ENCODE data around the gene PLCB4. TPM values are rescaled to one million over a fixed set of nuclear protein-coding genes. Genes with fewer than 3 reads are reported as not detected.

PLCB4 gene
- total RNA-seq, 4 donors from 2014 or later, result 17.4 to 264 (median 28.1) TPM

DNA sequence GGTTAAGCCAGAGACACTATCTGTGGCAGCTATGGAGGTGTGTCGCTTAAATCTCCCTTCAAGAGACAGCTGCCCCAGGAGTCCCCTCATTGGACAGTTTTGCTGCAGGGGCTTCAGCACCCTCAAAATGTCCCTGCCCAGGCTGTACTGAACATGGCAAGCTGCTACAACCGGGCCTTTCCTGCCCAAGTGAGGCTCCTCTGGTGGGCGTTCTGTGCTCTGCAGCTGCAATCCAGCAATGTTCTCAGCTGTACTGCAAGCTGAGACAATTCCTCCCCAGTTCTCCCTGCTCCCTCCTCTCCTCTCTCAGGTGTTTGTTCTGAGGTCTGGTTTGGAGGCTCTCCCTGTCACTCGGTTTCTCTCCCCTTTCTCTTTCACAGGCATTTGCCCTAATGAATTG is 254.7 kb downstream of the PLCB4 start:
- no peak for DNase-seq
- no peak for TF ChIP-seq POLR2A (IDR thresholded peaks at IDR 0.05)
- TF ChIP-seq, protein P1, sequence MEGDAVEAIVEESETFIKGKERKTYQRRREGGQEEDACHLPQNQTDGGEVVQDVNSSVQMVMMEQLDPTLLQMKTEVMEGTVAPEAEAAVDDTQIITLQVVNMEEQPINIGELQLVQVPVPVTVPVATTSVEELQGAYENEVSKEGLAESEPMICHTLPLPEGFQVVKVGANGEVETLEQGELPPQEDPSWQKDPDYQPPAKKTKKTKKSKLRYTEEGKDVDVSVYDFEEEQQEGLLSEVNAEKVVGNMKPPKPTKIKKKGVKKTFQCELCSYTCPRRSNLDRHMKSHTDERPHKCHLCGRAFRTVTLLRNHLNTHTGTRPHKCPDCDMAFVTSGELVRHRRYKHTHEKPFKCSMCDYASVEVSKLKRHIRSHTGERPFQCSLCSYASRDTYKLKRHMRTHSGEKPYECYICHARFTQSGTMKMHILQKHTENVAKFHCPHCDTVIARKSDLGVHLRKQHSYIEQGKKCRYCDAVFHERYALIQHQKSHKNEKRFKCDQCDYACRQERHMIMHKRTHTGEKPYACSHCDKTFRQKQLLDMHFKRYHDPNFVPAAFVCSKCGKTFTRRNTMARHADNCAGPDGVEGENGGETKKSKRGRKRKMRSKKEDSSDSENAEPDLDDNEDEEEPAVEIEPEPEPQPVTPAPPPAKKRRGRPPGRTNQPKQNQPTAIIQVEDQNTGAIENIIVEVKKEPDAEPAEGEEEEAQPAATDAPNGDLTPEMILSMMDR (IDR thresholded peaks at IDR 0.05), result no peak
- no peaks in the 10 kb centered on the region for H3K27me3 ChIP-seq
- H3K9me3 ChIP-seq, result no peaks in the 10 kb centered on the region
- H3K27ac ChIP-seq, result no peak overlapping the region
- H3K4me1 ChIP-seq, result no peaks in the 10 kb centered on the region
- H3K4me3 ChIP-seq, result no peak overlapping the region
- no peaks in the 10 kb centered on the region for H3K36me3 ChIP-seq
- intact Hi-C loops (cut with DNase I; ENCODE audit: low total_unique reads), result no loop called here

DNA sequence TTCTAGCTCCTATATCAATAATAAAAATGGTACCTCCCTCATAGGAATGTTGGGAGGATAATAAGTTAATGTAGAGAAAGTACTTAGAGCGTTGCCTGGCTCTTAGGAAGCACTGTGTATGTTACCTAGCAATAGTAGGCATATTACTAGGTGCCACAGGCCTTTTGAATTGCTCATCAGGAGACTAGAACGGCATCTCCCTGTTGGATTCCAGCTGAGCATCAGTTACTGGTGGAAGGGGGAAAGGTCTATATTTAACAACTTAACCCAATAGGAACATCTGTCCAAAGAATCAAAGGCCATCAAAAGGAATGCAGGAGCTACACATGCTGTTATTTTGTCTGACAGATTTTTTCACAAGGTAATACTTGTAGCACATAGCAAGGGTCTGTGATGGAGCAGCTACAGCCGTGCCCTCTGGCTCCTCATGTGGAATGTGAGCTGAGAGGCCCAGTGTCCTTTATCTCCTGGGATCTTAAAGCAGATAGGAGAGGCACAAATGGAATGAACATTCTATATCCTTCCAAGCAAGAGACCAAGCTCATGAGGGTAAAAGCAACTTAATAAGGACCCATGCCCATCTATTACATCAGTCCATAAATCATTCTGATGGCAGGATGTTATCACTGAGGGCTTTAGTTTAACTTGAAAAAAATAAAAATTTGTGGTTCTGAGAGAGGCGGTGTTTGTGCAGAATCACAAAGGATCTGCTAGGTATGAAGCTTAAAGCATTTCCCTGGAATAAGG is 260.6 kb downstream of the PLCB4 start:
- intact Hi-C loops (cut with DNase I; ENCODE audit: low total_unique reads), result no loop called here
- H3K36me3 ChIP-seq, result no peaks in the 10 kb centered on the region
- no peak overlapping the region for H3K4me3 ChIP-seq
- no peak for DNase-seq
- TF ChIP-seq, protein P1 (IDR thresholded peaks at IDR 0.05), result no peak
- no peak for TF ChIP-seq POLR2A (IDR thresholded peaks at IDR 0.05)
- H3K4me1 ChIP-seq, result no peaks in the 10 kb centered on the region
- H3K27me3 ChIP-seq, result no peaks in the 10 kb centered on the region
- no peak overlapping the region for H3K27ac ChIP-seq
- no peaks in the 10 kb centered on the region for H3K9me3 ChIP-seq

DNA sequence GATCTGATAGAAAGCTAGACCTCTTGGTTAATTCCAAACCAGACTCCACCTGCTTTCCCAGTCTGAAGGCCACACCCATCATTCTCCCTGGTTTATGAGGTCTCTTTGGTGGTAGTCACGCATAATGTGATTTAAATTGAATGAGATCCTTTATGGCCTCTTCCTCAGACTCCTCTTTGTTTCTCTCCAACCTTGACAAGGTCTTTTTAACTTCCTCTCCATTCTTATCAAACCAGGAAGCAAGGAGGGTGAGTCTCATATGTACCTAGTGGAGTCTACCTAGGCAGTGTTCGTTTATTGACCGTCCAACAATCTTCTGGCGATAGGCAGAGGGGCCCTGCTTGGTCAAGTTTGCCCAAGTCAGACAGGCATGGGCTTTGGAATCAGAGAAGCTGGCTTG is 261.3 kb downstream of the PLCB4 start:
- Histone ChIP-seq H3K4me1 (no peaks in the 10 kb centered on the region), H3K9me3 (no peaks in the 10 kb centered on the region), H3K27ac (no peak overlapping the region), H3K27me3 (no peaks in the 10 kb centered on the region), H3K36me3 (no peaks in the 10 kb centered on the region), H3K4me3 (no peak overlapping the region)
- intact Hi-C loops (cut with DNase I; ENCODE audit: low total_unique reads), result no loop called here
- no peak for DNase-seq
- TF ChIP-seq, protein P1 (IDR thresholded peaks at IDR 0.05), result no peak
- TF ChIP-seq POLR2A (IDR thresholded peaks at IDR 0.05), result no peak

DNA sequence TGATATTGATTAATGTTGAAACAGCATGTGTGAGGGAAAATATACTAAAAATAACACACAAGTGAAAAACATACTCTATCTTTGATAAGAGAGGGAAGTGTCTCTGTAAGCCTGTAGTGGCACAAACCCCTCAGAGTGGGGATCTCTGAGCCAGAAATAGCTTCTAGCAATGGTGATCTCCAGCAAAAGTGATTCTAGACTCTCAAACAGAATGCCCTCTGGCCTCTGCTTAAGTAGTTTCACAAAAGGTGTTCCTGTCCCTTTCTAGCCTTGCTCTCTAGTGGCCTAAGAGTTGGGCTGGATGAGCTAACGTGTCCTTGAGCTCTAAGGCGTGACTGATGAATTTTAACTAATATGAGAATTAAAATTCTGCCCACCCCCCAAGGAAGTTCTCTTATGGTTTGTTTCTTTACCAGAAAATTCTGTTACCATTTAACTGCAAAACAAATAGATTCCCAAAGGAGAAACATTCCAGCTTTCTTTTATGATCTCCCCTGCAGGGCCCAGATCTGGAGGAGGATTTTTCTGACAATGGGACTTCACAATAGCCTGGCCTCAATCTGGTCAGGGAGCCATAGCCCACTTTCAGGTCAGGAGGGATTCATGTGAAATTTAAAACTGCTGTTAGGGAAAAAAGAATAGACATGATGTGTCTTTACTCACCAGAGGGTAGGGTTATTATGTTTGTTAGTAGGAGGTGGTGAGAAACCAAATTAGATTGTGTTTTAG is 263.0 kb downstream of the PLCB4 start:
- Histone ChIP-seq H3K36me3 (no peaks in the 10 kb centered on the region), H3K27me3 (no peaks in the 10 kb centered on the region), H3K4me1 (no peaks in the 10 kb centered on the region), H3K9me3 (no peaks in the 10 kb centered on the region), H3K4me3 (no peak overlapping the region), H3K27ac (no peak overlapping the region)
- DNase-seq, result no peak
- TF ChIP-seq POLR2A (IDR thresholded peaks at IDR 0.05), result no peak
- TF ChIP-seq, protein P1 (IDR thresholded peaks at IDR 0.05), result no peak
- intact Hi-C loops (cut with DNase I; ENCODE audit: low total_unique reads), result no loop called here

DNA sequence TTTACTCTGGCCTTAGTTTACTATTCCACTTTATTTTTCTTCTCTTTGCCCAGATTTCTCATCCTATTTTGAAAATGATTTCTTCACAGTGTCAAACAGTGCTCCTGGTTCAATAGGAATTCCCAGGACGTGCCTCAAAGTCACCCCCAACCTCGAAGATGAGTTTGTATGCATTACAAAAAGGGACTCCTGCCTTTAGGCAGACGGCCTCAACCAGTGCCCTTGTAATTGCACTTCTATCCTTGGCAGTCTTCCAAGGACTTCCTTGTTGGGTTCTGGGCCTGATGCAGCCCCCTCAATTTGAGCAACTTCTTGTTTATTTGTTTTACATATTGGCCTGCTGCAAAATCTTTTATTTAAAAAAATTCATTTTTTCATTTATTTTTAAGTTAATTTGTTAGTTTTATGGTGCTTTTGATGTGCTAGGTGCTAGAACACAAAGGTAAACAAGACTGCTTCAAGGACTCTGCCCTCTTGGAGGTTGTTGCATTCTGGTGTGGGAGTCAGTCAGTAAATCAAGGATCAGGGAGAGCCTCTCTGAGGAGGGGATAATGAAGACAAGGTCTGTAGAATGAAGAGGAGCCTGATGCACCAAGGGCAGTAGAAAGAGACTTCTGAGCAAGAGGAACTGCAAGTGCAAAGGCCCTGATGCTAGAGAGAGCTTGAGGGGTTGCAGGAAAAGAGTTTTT is 264.0 kb downstream of the PLCB4 start:
- Histone ChIP-seq H3K36me3 (no peaks in the 10 kb centered on the region), H3K4me1 (no peaks in the 10 kb centered on the region), H3K27me3 (no peaks in the 10 kb centered on the region), H3K9me3 (no peaks in the 10 kb centered on the region), H3K4me3 (no peak overlapping the region), H3K27ac (no peak overlapping the region)
- no peak for TF ChIP-seq POLR2A (IDR thresholded peaks at IDR 0.05)
- TF ChIP-seq, protein P1 (IDR thresholded peaks at IDR 0.05), result no peak
- intact Hi-C loops (cut with DNase I; ENCODE audit: low total_unique reads), result no loop called here
- no peak for DNase-seq
